DOHH2 (cell line): ENCODE data around the gene ARL8A.

Experiments used
- EZH2phosphoT487 ChIP-seq: fragments of 200-600 bp; sonication (generic); IDR thresholded peaks from 2 replicates; pipeline ENCODE4 v1.6.1; 2017; ENCODE audit warnings: borderline replicate concordance, mild to moderate bottlenecking, antibody characterized with exemption, low read length, moderate library complexity, mixed read lengths
- TF ChIP-seq, protein P1 (sequence below): fragments of 200-600 bp; sonication (generic); IDR thresholded peaks from one replicate; pipeline ENCODE4 v1.5.1; 2014; ENCODE audit warnings: antibody characterized with exemption, mild to moderate bottlenecking, low read depth, low read length; ENCODE audit not compliant: poor library complexity, severe bottlenecking

DNA sequence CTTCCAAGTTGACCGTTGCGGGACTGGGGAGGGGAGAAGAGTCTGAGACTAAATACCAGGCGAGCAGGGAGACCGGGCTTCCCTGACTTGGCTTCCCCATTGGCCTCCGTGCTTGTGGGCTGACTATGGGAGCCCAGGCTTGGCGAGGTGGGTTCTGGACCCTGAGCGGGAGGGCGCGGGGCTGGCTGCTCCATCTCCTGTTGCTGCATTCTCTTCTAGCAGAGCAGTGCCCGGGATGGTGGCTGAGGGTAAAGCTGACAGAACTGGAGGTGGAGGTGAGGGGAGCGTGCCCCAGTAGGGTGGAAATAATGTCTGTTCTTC, 49.8 kb upstream of the ARL8A start:
- TF ChIP-seq, protein P1, sequence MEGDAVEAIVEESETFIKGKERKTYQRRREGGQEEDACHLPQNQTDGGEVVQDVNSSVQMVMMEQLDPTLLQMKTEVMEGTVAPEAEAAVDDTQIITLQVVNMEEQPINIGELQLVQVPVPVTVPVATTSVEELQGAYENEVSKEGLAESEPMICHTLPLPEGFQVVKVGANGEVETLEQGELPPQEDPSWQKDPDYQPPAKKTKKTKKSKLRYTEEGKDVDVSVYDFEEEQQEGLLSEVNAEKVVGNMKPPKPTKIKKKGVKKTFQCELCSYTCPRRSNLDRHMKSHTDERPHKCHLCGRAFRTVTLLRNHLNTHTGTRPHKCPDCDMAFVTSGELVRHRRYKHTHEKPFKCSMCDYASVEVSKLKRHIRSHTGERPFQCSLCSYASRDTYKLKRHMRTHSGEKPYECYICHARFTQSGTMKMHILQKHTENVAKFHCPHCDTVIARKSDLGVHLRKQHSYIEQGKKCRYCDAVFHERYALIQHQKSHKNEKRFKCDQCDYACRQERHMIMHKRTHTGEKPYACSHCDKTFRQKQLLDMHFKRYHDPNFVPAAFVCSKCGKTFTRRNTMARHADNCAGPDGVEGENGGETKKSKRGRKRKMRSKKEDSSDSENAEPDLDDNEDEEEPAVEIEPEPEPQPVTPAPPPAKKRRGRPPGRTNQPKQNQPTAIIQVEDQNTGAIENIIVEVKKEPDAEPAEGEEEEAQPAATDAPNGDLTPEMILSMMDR = no peak
- TF ChIP-seq EZH2phosphoT487 = no peak
